KMS-11 (cell line): ENCODE data around the gene USP15.
"Not testable (repeated sequence)": the region's sequence is repeated elsewhere in the genome, so short reads cannot be mapped to it uniquely, and the experiment has no call there.

Experiments
- H2AFZ ChIP-seq: fragments of 200-600 bp; sonication (generic); 2 replicates; pipeline ENCODE4 v1.6.1; 2016; ENCODE audit warnings: antibody characterized with exemption, mixed run types, low read depth
- H3K27ac ChIP-seq: fragments of 200-600 bp; sonication (generic); 2 replicates; pipeline ENCODE4 v1.6.1; 2016; ENCODE audit warnings: mild to moderate bottlenecking, mixed run types
- H3K27me3 ChIP-seq: fragments of 200-600 bp; sonication (generic); 2 replicates; pipeline ENCODE4 v1.6.1; 2017; ENCODE audit warnings: mild to moderate bottlenecking, low read depth, mixed run types, moderate library complexity; ENCODE audit not compliant: insufficient read depth
- H3K36me3 ChIP-seq: fragments of 200-600 bp; sonication (generic); 2 replicates; pipeline ENCODE4 v1.6.1; 2017; ENCODE audit warnings: mild to moderate bottlenecking, mixed run types; ENCODE audit not compliant: insufficient read depth
- H3K4me1 ChIP-seq: fragments of 200-600 bp; sonication (generic); 2 replicates; pipeline ENCODE4 v1.6.1; 2016; ENCODE audit warnings: mild to moderate bottlenecking, low read depth, mixed run types; ENCODE audit not compliant: poor library complexity, severe bottlenecking
- H3K4me2 ChIP-seq: fragments of 200-600 bp; sonication (generic); 2 replicates; pipeline ENCODE4 v1.7.0; 2016; ENCODE audit warnings: mild to moderate bottlenecking, mixed run types
- H3K4me3 ChIP-seq: fragments of 200-600 bp; sonication (generic); IDR thresholded peaks from 2 replicates; pipeline ENCODE4 v1.6.1; 2017; ENCODE audit warnings: low read depth, low read length, mixed read lengths; ENCODE audit not compliant: insufficient read depth
- H3K79me2 ChIP-seq: fragments of 200-600 bp; sonication (generic); 2 replicates; pipeline ENCODE4 v1.6.1; 2016; ENCODE audit warnings: low read depth, mixed run types; ENCODE audit not compliant: insufficient read depth
- H3K9ac ChIP-seq: fragments of 200-600 bp; sonication (generic); 2 replicates; pipeline ENCODE4 v1.6.1; 2016; ENCODE audit warnings: mild to moderate bottlenecking, mixed run types
- H4K20me1 ChIP-seq: fragments of 200-600 bp; sonication (generic); 2 replicates; pipeline ENCODE4 v1.6.1; 2016; ENCODE audit warnings: mild to moderate bottlenecking, mixed run types; ENCODE audit not compliant: insufficient read depth
- CTCF ChIP-seq: fragments of 200-600 bp; sonication (generic); conservative IDR thresholded peaks from 2 replicates; pipeline ENCODE4 v1.6.1; 2017; ENCODE audit warnings: low read depth, mild to moderate bottlenecking, antibody characterized with exemption, low read length, moderate library complexity, mixed read lengths

The USP15 gene

GRCh38 chr12:62331306-62331705 lies 71.1 kb downstream of the USP15 start:
- Histone ChIP-seq H3K79me2 (no peaks in the 10 kb centered on the region), H3K4me2 (no peak overlapping the region), H3K9ac (no peak overlapping the region)

GRCh38 chr12:62332598-62332997 lies 72.4 kb downstream of the USP15 start:
- H3K27me3 ChIP-seq, result no peaks in the 10 kb centered on the region
- no peaks in the 10 kb centered on the region for H3K4me1 ChIP-seq
- no peak overlapping the region for H3K4me2 ChIP-seq
- H3K9ac ChIP-seq, result no peak overlapping the region
- H3K79me2 ChIP-seq, result no peaks in the 10 kb centered on the region; the same call in 1 of the 2 replicates
- H3K27ac ChIP-seq, result no peak overlapping the region
- no peak overlapping the region for H2AFZ ChIP-seq
- TF ChIP-seq CTCF, result no peak
- no peaks in the 10 kb centered on the region for H3K36me3 ChIP-seq
- H3K4me3 ChIP-seq, result no peak overlapping the region
- H4K20me1 ChIP-seq, result no peaks in the 10 kb centered on the region

More at GRCh38 chr12:62331306-62331705, 71.1 kb downstream of the USP15 start:
- Histone ChIP-seq H3K4me1 (no peaks in the 10 kb centered on the region), H2AFZ (no peak overlapping the region), H3K36me3 (no peaks in the 10 kb centered on the region), H3K27ac (no peak overlapping the region), H4K20me1 (no peaks in the 10 kb centered on the region), H3K27me3 (no peaks in the 10 kb centered on the region), H3K4me3 (no peak overlapping the region)
- TF ChIP-seq CTCF, result no peak

- no peaks in the 10 kb centered on the region for H3K36me3 ChIP-seq
- H3K27me3 ChIP-seq, result no peaks in the 10 kb centered on the region
- H3K9ac ChIP-seq, result no peak overlapping the region
- no peak overlapping the region for H3K27ac ChIP-seq
- no peaks in the 10 kb centered on the region for H4K20me1 ChIP-seq
- H2AFZ ChIP-seq, result no peak overlapping the region
- H3K4me3 ChIP-seq, result no peak overlapping the region
- H3K4me1 ChIP-seq, result no peaks in the 10 kb centered on the region
- peaks cover 23% of the 10 kb centered on the region for H3K79me2 ChIP-seq
- H3K4me2 ChIP-seq, result no peak overlapping the region
- TF ChIP-seq CTCF, result no peak
Measured at GRCh38 chr12:62335057-62335456, 74.9 kb downstream of the USP15 start.

GRCh38 chr12:62335796-62336195 lies 75.6 kb downstream of the USP15 start:
- Histone ChIP-seq H2AFZ (no peak overlapping the region), H3K36me3 (no peaks in the 10 kb centered on the region), H3K79me2 (peaks cover 27% of the 10 kb centered on the region), H3K4me2 (no peak overlapping the region), H3K4me1 (no peaks in the 10 kb centered on the region), H3K4me3 (no peak overlapping the region), H3K27me3 (no peaks in the 10 kb centered on the region), H3K27ac (no peak overlapping the region), H4K20me1 (peaks cover 3% of the 10 kb centered on the region; the same call in 1 of the 2 replicates), H3K9ac (no peak overlapping the region)
- no peak for TF ChIP-seq CTCF

GRCh38 chr12:62337643-62338042 lies 77.4 kb downstream of the USP15 start:
- H3K36me3 ChIP-seq, H3K4me3 ChIP-seq, H4K20me1 ChIP-seq, H3K4me2 ChIP-seq, H3K4me1 ChIP-seq, H3K9ac ChIP-seq, H3K27ac ChIP-seq, H3K27me3 ChIP-seq, H2AFZ ChIP-seq: not testable (repeated sequence)
- H3K79me2 ChIP-seq, result peaks cover 31% of the 10 kb centered on the region

GRCh38 chr12:62342614-62343303 lies 82.6 kb downstream of the USP15 start:
- not testable (repeated sequence) for H3K27ac ChIP-seq, H4K20me1 ChIP-seq, H3K36me3 ChIP-seq, H3K4me3 ChIP-seq, H3K27me3 ChIP-seq, H2AFZ ChIP-seq, H3K4me2 ChIP-seq, H3K9ac ChIP-seq
- peaks cover 30% of the 10 kb centered on the region for H3K79me2 ChIP-seq
- peaks cover 16% of the 10 kb centered on the region for H3K4me1 ChIP-seq

- not testable (repeated sequence) for H3K36me3 ChIP-seq, H3K9ac ChIP-seq, H2AFZ ChIP-seq, H3K4me2 ChIP-seq, H4K20me1 ChIP-seq, H3K27me3 ChIP-seq, H3K4me3 ChIP-seq, H3K27ac ChIP-seq
- peaks cover 18% of the 10 kb centered on the region for H3K4me1 ChIP-seq
- peaks cover 24% of the 10 kb centered on the region for H3K79me2 ChIP-seq
Measured at GRCh38 chr12:62343304-62344120, 83.3 kb downstream of the USP15 start.
